Measurements from ENCODE around the gene GPR107.

- no peak for TF ChIP-seq POLR2A (IDR thresholded peaks at IDR 0.05)
- TF ChIP-seq, protein P1, sequence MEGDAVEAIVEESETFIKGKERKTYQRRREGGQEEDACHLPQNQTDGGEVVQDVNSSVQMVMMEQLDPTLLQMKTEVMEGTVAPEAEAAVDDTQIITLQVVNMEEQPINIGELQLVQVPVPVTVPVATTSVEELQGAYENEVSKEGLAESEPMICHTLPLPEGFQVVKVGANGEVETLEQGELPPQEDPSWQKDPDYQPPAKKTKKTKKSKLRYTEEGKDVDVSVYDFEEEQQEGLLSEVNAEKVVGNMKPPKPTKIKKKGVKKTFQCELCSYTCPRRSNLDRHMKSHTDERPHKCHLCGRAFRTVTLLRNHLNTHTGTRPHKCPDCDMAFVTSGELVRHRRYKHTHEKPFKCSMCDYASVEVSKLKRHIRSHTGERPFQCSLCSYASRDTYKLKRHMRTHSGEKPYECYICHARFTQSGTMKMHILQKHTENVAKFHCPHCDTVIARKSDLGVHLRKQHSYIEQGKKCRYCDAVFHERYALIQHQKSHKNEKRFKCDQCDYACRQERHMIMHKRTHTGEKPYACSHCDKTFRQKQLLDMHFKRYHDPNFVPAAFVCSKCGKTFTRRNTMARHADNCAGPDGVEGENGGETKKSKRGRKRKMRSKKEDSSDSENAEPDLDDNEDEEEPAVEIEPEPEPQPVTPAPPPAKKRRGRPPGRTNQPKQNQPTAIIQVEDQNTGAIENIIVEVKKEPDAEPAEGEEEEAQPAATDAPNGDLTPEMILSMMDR (IDR thresholded peaks at IDR 0.05): no peak
- TF ChIP-seq EP300 (IDR thresholded peaks at IDR 0.05): no peak
- no peak for TF ChIP-seq POLR2AphosphoS5 (IDR thresholded peaks at IDR 0.05)
Observed at GRCh38 chr9:130069048-130069447, 15.3 kb downstream of the GPR107 start.

Data from stomach (tissue), 4 donors.